ENCODE results near the gene USP9X. TPM values are rescaled to one million over a fixed set of nuclear protein-coding genes. Genes with fewer than 3 reads are reported as not detected.
A peak's percentile ranks its signal among the peaks of the same experiment; 100 is the strongest.

USP9X gene
- total and polyA plus RNA-seq, 9 of the 15 experiments (the other 6 are each of a cell fraction or from before 2014, with no cell fraction given) = 10.9 to 47.8 (median 29.5) TPM

DNA sequence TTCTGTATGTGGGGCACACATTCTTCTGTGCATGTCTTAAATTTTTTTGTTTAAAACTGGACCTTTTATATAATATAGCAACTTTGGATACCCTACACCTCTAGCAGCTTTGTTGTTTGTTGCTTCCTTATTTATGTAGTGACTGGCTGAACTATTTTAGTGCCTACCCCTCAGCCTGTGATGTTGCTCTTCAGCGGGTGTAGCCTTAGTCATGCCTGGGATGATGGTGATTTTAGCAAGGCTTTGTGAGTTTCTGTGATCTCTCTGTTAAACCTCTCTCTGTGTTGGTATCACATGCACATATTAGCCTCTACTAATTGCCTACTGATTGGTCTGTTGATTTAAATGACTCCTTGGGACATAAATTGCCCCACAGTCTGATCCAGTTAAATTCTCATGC, 22.8 kb downstream of the USP9X start:
- no peaks in the 10 kb centered on the region for H3K9me3 ChIP-seq (replicated peaks; ENCODE audit: control insufficient read depth, insufficient read depth, low read depth, low read length)
- FAIRE-seq (no peak), DNase-seq (ENCODE audit: extremely low read depth in 1 of 4, low spot score in 3 of 4) (no peak), ATAC-seq (peak; percentile 38)
- H3K4me2 ChIP-seq (ENCODE audit: insufficient read depth, low read length) = peak overlapping the region; percentile 7; the same call in 1 of the 2 replicates
- H3K4me3 ChIP-seq = no peak overlapping the region
- no peaks in the 10 kb centered on the region; the same call in 2 of the 3 replicates for H3K36me3 ChIP-seq (ENCODE audit: control insufficient read depth, insufficient read depth, low read length)
- peaks cover 13 to 22% of the 10 kb centered on the region in 2 experiments; a peak in 4 of 5 replicates for H3K4me1 ChIP-seq (replicated peaks in 1 of 2; ENCODE audit: control insufficient read depth in 2 of 2, insufficient read depth in 2 of 2, low read length in 2 of 2)
- peaks cover 93% of the 10 kb centered on the region for H3K79me2 ChIP-seq (ENCODE audit: control insufficient read depth, insufficient read depth, low read length)
- no peak overlapping the region for H3K9ac ChIP-seq (ENCODE audit: insufficient read depth in 1 of 2, low read depth in 2 of 2, low read length in 2 of 2)
- H3K27ac ChIP-seq (ENCODE audit: extremely low read depth, low read depth, low read length) = no peak overlapping the region
- peaks cover 49% of the 10 kb centered on the region for H4K20me1 ChIP-seq (replicated peaks; ENCODE audit: control insufficient read depth, insufficient read depth, low read length)
- 14% methylated on average over 1 of the region's 1 CpG for WGBS (ENCODE audit: insufficient coverage, low coverage, missing lambda C conversion rate)
- POLR2A ChIA-PET = interaction anchor here (0.7 to 2.2 kb wide), 5 partner anchors 8 to 22 kb away, joined by 3 to 11 read pairs (median 4); partner anchors contain the start of gene USP9X
- in situ Hi-C loops (cut with MboI) (no loop called here), intact Hi-C loops (cut with micrococcal nuclease) (no loop called here)
- TF ChIP-seq SRSF7 (optimal IDR thresholded peaks at IDR 0.05; ENCODE audit: low read depth, low read length) (no peak), ZNF232 (CRISPR knock-in tag; IDR thresholded peaks at IDR 0.05) (no peak), SPI1 (IDR thresholded peaks at IDR 0.05; ENCODE audit: borderline replicate concordance, low read depth, low read length) (no peak), GATAD2B (IDR thresholded peaks at IDR 0.05; ENCODE audit: borderline replicate concordance) (no peak), MAZ (CRISPR knock-in tag; conservative IDR thresholded peaks at IDR 0.05 in 1 of 2, IDR thresholded peaks at IDR 0.05 in 1 of 2) (no peak), YBX1 (IDR thresholded peaks at IDR 0.05) (no peak), CEBPB (tag; IDR thresholded peaks at IDR 0.05) (no peak), ZNF41 (CRISPR knock-in tag; conservative IDR thresholded peaks at IDR 0.05) (no peak), ZNF239 (CRISPR knock-in tag; IDR thresholded peaks at IDR 0.05) (no peak), KDM2B (CRISPR knock-in tag; IDR thresholded peaks at IDR 0.05) (no peak), MBD2 (IDR thresholded peaks at IDR 0.05; ENCODE audit: borderline replicate concordance, low read depth) (no peak), RBM34 (IDR thresholded peaks at IDR 0.05; ENCODE audit: borderline replicate concordance, insufficient read depth, low read length) (no peak)
- TF ChIP-seq, protein P1, sequence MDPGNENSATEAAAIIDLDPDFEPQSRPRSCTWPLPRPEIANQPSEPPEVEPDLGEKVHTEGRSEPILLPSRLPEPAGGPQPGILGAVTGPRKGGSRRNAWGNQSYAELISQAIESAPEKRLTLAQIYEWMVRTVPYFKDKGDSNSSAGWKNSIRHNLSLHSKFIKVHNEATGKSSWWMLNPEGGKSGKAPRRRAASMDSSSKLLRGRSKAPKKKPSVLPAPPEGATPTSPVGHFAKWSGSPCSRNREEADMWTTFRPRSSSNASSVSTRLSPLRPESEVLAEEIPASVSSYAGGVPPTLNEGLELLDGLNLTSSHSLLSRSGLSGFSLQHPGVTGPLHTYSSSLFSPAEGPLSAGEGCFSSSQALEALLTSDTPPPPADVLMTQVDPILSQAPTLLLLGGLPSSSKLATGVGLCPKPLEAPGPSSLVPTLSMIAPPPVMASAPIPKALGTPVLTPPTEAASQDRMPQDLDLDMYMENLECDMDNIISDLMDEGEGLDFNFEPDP (CRISPR knock-in tag; IDR thresholded peaks at IDR 0.05) = no peak
- TF ChIP-seq, protein P2, sequence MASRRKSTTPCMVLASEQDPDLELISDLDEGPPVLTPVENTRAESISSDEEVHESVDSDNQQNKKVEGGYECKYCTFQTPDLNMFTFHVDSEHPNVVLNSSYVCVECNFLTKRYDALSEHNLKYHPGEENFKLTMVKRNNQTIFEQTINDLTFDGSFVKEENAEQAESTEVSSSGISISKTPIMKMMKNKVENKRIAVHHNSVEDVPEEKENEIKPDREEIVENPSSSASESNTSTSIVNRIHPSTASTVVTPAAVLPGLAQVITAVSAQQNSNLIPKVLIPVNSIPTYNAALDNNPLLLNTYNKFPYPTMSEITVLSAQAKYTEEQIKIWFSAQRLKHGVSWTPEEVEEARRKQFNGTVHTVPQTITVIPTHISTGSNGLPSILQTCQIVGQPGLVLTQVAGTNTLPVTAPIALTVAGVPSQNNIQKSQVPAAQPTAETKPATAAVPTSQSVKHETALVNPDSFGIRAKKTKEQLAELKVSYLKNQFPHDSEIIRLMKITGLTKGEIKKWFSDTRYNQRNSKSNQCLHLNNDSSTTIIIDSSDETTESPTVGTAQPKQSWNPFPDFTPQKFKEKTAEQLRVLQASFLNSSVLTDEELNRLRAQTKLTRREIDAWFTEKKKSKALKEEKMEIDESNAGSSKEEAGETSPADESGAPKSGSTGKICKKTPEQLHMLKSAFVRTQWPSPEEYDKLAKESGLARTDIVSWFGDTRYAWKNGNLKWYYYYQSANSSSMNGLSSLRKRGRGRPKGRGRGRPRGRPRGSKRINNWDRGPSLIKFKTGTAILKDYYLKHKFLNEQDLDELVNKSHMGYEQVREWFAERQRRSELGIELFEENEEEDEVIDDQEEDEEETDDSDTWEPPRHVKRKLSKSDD (conservative IDR thresholded peaks at IDR 0.05; ENCODE audit: low read length) = no peak
- H2AFZ ChIP-seq (ENCODE audit: low read depth, low read length) = no peak overlapping the region
- H3K9me1 ChIP-seq (ENCODE audit: control insufficient read depth, insufficient read depth, low read length) = no peaks in the 10 kb centered on the region
- no TSS peak for BruUV-seq (replicated peaks)
- no peaks in the 10 kb centered on the region for H3K27me3 ChIP-seq (ENCODE audit: control insufficient read depth in 2 of 2, insufficient read depth in 2 of 2, low read length in 2 of 2)
- CTCF ChIA-PET (ENCODE audit: low intra/inter-chr PET ratio) = no interaction called here
